HL-60/S4 (cell line): ENCODE measurements around the gene NIPA2.

Source experiments
- in situ Hi-C: fragments of 300-500 bp; cut with MboI; formaldehyde crosslinking; loops from 2 replicates; pipeline ENCODE4 v1.14.3; 2022; ENCODE audit warnings: low sequenced_read_pairs

NIPA2 gene

GRCh38 chr15:22895465-22896190 lies 57.2 kb downstream of the NIPA2 start:
- in situ Hi-C loops = no loop called here

DNA sequence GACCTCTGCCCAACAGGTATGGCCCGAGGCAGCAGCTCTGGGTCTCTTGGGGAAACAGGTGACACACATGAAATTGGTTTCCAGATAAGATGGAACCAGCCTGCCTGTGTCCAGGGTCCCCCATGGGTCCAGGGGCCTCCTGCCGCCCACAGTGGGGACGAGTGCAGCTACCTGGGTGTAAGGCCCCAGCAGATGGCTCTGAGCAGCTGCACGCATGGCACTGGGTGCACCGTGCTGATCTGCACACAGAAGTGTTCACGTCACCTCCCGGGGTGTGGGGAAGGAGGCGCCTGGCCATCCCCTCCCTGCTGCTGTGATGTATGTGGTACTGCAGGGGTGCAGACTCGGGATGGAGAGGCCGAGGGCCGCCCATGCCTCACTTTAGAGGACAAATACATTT lies 63.6 kb downstream of the NIPA2 start:
- in situ Hi-C loops = loop anchor here (25.0 kb wide), 1 partner anchor 110 kb away; no protein-coding TSS in a partner anchor

- in situ Hi-C loops = loop anchor here (25.0 kb wide), 1 partner anchor 110 kb away; no protein-coding TSS in a partner anchor
Measured at GRCh38 chr15:22902578-22902977, 64.1 kb downstream of the NIPA2 start.

GRCh38 chr15:22902981-22903380 lies 64.5 kb downstream of the NIPA2 start:
- in situ Hi-C loops = loop anchor here (25.0 kb wide), 1 partner anchor 109 kb away; no protein-coding TSS in a partner anchor

DNA sequence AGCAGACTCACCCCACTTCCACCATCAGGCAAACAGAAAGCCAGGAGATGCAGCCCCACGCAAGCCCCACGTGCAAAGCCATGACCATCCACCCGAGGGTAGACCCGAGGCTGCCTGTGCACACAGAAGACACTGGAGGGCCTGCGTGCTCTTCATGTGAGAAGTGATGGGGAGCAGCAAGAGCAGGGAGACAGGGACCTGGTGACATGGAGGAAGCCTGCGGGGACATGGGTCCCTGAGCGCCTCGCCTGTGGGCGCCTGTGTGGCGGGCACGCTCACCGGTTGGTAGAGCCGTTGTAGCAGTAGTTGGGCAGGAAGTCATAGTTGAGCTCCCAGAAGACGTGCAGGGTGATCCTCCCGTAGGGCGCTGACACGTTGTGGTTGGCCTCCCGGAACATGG lies 65.0 kb downstream of the NIPA2 start:
- in situ Hi-C loops = loop anchor here (25.0 kb wide), 1 partner anchor 109 kb away; no protein-coding TSS in a partner anchor

- in situ Hi-C loops = loop anchor here (25.0 kb wide), 1 partner anchor 108 kb away; no protein-coding TSS in a partner anchor
Measured at GRCh38 chr15:22903961-22904534, 65.6 kb downstream of the NIPA2 start.

GRCh38 chr15:22904736-22905135 lies 66.3 kb downstream of the NIPA2 start:
- in situ Hi-C loops = loop anchor here (25.0 kb wide), 1 partner anchor 108 kb away; no protein-coding TSS in a partner anchor

DNA sequence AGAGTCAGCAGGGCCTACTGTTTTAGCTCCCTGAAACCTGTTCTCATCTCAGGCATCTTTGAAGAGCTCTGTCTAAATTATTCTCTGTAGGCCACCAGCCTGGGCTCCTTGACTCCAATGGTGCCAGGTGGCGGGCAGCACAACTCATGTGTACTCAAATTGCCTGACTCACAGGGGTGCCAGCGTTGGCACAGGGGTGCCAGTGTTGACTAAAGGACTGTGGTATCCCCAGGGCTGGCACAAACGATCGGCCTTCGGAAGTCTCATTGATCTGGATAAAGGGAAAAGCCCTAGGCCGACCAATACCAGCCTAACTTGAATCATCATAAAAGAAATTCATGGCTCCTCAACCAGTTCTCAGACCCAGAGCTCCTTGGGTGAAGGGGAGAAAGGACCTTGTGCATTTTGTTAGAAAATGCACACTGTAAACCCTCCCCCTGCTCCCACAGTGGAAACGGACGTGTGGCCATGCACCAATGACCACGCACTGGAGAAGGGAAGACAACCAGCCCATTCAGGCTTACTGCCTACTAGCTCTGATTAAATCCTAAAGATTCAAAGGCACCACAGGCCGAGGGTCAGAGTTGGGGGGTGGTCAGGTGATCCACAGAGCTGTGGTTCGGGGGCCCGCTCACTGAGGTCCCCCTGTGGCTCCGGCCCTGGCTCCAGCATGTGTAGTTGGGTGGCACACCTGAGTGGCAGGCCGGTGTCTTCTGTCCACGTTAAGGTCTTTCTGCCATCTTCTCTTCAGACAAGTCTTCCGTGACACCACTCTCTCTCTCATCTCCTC lies 68.9 kb downstream of the NIPA2 start:
- in situ Hi-C loops = loop anchor here (25.0 kb wide), 1 partner anchor 105 kb away; no protein-coding TSS in a partner anchor

- in situ Hi-C loops = loop anchor here (25.0 kb wide), 1 partner anchor 103 kb away; no protein-coding TSS in a partner anchor
Measured at GRCh38 chr15:22908830-22909229, 70.4 kb downstream of the NIPA2 start.

DNA sequence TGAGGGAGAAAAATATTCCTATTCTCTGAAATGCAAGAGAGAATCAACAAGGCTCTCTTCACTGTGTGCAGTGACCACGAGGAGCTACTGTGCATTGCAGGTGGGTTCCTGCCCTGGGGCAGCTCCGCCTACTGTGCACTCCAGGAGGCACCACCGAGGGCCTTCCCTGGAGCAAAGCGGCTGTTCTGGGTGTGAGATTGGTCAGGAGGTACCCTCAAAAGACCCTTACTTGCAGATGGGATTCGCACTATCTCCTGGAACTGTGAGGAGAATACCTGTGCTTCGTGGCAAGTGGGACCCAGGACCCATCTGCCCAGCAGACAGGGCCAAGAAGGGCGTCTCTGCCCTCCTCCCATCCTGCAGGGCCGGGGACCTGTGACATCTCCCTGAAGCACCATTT lies 72.8 kb downstream of the NIPA2 start:
- in situ Hi-C loops = loop anchor here (10.0 to 25.0 kb wide), 2 partner anchors 47 to 101 kb away; no protein-coding TSS in a partner anchor

GRCh38 chr15:22912256-22912655 lies 73.8 kb downstream of the NIPA2 start:
- in situ Hi-C loops = loop anchor here (10.0 to 25.0 kb wide), 2 partner anchors 47 to 100 kb away; no protein-coding TSS in a partner anchor

DNA sequence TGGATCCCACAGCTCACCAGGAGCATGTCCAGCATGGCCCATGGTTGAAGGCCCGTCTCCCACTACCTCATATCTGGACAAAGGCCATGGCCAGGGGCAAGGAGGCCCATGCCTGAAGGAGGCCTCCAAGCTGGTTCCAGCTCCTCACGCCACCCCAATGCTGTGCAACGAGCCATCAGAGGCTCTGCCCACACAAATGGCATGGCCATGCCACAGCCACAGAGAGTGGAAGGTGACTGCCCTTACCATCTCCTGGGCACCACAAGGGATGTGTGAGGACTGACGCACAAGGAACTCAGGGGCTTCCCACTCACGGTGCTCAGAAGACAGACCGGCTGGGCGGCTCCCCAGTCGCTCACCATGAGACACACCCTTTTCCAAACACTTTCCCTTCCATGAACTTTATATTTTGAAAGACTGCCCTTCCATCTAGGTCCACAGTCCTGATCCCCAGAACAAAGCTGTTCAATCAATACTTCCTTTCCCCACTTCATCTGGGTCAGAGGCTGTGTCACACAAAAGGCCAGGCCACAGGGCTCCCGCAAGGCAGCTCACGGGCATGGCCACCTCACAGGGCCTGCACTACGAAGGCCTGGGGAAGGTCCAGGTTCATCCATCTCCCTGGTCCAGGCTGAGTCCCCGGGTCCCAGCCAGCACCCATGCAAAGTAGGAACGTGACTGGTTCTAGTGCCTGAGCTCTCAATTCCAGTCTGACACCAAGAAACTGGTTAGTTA lies 75.3 kb downstream of the NIPA2 start:
- in situ Hi-C loops = loop anchor here (10.0 to 25.0 kb wide), 2 partner anchors 49 to 98 kb away; no protein-coding TSS in a partner anchor

DNA sequence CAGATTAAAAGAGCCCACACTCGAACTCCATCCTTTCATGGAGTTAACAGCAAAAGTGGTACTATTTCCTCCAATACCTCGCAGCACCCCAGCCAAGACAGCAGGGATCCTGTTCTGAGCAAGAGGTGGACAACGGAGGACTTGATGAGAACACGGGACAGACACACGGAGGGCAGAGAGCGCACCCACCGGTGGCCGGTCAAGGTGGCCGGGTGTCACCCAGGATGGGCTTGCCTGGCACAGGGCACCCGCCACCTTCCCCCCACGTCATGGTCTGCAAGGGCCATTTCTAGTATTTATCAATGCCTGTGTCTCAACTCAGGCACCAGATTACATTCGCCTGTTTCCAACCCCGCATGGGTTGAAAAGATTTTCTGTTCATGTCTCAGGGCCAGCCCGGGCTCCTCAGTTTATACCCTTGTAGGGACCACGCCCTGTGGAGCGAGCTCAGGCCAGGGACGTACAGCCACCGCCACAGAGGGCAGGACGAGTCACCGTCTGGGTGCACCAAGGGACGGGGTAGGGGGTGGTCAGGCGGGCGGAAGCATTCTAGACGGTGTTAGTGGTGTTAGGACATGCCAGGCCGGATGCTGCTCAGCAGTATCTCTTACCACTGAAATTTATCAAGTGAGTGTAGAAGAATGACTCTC lies 77.5 kb downstream of the NIPA2 start:
- in situ Hi-C loops = loop anchor here (10.0 to 25.0 kb wide), 2 partner anchors 51 to 96 kb away; no protein-coding TSS in a partner anchor

DNA sequence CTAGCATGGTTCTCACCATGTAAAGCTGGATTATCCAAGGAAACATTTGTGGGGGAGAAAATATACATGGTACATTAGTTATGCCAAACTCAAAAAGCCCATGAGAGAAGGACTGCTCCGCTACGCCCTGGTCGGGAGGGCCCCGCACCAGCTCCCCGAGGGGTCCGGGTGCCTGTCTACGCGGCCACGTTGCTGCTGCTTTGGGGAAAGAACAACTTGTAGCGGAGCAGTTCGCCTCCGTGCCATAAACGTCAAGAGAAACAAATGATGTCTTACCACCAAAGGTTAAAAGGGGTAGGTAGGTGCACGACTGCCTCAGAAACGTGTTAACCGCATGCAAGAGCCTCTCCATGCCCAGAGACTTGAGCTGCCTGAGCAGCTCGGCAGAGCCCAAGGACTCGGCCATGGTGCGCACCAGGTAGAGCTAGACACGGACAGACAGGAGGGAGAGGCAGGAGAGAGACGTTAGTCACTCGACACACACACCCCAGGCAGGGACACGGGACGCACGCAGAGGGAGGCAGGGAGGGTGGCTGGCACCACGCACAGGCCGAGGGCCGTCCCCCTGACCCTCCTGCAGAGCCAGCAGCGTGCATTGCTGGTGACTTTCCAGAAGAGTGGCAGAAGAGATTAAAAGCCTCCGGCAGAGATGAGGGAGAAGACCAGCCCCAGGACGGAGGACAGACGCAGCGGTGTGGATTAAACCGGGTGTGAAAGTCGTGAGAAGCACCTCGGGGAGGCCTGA lies 78.3 kb downstream of the NIPA2 start:
- in situ Hi-C loops = loop anchor here (10.0 to 25.0 kb wide), 2 partner anchors 52 to 96 kb away; no protein-coding TSS in a partner anchor

DNA sequence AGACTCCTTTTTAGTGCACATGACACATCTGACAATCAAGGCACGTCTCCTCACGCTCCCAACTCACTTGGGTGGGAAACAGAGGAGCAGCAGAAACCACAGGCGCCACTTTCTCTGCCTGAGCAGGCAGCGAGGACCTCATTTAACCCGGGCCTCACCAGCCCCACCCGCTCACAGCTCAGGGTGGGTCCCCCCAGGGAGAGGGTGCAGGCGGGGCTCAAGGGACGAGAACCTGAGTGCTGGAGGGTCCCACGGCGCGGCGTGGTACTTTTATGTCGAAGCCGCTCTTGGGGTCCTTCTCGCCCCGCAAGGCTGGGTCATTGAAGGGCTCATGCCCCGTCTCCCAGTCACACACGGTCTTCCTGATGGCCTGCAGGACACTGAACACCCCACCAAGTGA lies 79.1 kb downstream of the NIPA2 start:
- in situ Hi-C loops = loop anchor here (10.0 to 25.0 kb wide), 2 partner anchors 53 to 95 kb away; no protein-coding TSS in a partner anchor
